ENCODE data around the gene CIDEA.
"Not testable (repeated sequence)": the region's sequence is repeated elsewhere in the genome, so short reads cannot be mapped to it uniquely, and the experiment has no call there.

DNA sequence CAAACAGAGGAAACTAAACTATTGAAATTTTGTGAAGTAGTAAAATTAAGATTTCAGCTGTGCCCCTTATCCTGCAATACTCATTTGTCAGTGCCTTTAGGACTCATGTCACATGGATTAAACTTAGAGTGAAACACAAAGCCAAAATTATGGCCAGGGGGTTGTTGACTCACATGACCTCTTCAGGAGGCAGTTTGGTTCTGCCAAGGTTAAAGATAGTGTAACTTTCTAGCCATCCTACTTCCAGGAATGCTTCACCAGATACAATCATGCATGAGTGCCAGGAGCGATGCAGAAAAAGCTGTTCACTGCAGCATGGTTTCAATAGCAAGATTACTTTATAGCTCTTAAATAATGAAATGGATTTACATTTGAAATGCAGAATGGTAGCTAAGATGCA is 41.9 kb upstream of the CIDEA start:
- not testable (repeated sequence) for TF ChIP-seq POLR2AphosphoS5, EP300 (IDR thresholded peaks at IDR 0.05)
- TF ChIP-seq, protein P1, sequence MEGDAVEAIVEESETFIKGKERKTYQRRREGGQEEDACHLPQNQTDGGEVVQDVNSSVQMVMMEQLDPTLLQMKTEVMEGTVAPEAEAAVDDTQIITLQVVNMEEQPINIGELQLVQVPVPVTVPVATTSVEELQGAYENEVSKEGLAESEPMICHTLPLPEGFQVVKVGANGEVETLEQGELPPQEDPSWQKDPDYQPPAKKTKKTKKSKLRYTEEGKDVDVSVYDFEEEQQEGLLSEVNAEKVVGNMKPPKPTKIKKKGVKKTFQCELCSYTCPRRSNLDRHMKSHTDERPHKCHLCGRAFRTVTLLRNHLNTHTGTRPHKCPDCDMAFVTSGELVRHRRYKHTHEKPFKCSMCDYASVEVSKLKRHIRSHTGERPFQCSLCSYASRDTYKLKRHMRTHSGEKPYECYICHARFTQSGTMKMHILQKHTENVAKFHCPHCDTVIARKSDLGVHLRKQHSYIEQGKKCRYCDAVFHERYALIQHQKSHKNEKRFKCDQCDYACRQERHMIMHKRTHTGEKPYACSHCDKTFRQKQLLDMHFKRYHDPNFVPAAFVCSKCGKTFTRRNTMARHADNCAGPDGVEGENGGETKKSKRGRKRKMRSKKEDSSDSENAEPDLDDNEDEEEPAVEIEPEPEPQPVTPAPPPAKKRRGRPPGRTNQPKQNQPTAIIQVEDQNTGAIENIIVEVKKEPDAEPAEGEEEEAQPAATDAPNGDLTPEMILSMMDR (IDR thresholded peaks at IDR 0.05) = not testable (repeated sequence)

Measured in stomach (tissue), 4 donors.